Superior temporal gyrus (tissue), 1 donor: ENCODE measurements around the gene LRRC49.
"Not testable (repeated sequence)": the region's sequence is repeated elsewhere in the genome, so short reads cannot be mapped to it uniquely, and the experiment has no call there.

Source experiments
- DNase-seq: peaks from one replicate; pipeline ENCODE4 v3.0.0-alpha.2; 2016; ENCODE audit errors: extremely low spot score

Gene LRRC49

DNA sequence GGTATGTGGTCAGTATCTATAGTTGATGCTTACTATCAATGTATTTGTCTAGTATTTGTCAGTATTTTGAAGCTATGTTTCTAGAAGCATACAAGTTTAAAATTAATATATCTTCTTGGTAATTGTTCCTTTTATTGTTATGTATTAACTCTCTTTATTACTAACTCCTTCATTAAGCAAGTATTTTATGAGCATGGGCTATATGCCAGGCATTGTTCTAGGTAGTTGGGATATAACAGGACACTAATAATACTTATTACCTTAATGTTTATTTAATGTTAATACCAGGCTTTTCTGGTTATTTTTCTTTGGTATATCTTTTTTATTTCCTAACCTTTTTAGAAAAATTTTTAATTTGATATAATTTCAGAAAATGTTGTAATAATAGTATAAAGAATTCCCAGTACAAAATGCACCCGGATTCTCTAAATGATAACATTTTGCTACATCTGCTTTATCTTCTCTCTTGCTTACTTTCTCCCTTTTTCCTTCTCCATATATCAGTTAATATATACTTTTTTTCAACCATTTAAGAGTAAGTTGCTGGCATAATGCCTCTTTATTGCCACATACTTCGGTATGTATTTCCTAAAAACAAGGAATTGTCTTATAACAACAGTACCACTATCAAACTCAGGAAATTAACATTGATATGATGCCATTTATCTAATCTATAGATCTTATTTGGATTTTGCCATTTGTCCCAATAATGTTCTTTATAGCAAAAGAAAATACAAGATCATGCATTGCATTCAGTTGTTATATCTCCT, 30.9 kb downstream of the LRRC49 start:
- no peak for DNase-seq

DNA sequence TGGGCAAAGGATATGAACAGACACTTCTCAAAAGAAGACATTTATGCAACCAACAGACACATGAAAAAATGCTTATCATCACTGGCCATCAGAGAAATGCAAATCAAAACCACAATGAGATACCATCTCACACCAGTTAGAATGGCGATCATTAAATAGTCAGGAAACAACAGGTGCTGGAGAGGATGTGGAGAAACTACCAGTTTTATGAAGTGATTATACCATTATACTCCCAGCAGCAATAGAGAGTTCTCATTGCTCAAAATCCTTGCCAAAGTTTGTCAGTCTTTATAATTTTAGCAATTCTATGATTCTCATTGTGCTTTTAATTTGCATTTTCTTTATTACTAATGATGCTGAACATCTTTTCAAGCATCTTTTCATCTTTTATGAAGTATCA, 34.3 kb downstream of the LRRC49 start:
- not testable (repeated sequence) for DNase-seq

DNA sequence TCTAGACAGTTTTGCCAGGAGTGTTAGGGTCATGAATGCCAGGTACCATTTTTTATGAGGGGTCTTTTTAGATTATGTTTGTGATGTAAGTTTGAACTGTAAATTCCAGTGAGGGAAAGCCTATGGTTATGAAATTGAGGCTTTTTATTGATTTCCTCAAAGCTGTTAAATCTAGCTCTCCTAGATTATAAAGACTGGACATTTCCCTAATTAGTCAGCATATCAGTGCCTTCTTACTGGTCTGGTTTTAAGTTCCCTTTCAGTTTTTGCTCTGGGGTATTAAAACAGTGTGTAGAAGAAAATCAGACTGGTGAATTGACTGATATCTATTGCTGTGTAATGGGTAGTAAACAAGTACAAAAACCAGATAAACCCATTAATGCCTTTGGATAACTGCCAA, 39.2 kb downstream of the LRRC49 start:
- no peak for DNase-seq

DNA sequence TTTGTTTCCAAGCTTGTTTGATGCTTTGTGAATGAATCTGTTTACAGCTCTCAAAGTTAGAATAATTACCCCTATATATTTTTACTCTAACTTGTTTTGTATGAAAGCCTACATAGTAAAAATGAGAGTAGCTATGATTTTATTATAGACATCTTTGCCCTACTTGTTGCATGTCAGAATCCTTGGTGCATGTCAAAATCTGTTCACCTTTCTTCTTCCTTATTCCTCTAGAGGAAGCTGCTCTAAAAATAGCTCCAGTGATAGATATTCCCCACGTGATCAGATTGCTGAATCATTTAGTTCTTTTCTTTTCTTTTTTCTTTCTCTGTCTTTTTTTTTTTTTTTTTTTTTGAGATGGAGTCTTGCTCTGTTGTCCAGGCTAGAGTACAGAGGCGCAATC, 39.8 kb downstream of the LRRC49 start:
- no peak for DNase-seq

DNA sequence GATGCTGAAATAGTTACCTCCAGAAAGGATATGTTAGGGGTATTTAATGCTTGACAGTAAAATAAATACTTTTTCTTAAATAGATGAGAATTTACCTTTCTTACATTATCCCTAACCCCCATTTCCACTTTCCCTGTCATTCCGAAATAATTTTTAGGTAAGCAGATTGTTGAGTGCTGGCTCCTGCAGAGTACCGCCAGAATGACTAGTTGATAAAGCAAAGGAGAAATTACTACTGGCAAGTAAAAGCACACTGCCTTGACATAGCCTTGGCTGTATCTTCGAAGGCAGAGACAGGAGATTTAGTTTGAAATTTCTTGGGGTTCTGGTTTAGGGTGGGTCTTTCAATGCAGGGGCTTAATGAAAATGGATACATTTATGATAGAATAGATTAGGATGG, 40.8 kb downstream of the LRRC49 start:
- no peak for DNase-seq

DNA sequence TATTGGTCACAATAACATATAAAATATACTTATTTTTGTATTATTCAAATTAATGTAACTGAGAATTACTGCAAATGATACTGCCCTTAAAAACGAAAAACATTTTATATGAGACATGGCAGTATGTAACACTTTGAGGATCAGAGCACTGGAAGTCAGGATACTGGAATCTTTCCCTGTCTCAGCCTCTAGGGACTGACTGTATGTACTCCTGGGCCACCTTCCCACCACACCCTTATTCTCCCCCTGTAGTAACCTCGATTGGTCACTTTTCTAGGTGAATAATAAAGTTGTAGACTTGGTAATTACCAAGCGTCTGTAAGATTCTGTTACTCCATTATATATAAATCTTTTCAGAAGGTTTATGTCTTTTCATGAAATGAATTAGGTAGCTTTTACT, 43.0 kb downstream of the LRRC49 start:
- DNase-seq = no peak

DNA sequence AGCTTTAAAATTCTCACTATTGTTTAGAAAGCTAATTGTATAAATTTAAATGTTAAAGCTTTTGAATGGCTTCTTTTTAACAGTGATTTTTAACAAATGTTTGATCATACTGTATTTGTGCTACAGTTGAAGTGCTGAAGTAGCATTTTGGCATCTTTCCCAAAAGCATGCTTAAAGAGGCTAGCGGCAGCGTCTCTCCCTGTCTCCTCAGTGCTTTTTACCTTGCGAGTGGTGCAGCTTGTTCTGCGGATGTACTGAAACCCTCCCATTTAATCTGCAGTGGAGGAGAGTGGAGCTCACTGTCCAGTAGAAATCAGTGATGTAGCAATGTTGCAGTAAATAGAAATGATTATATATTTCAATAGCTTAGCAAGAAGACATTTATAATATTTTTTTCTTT, 43.7 kb downstream of the LRRC49 start:
- DNase-seq = peak; percentile 46

DNA sequence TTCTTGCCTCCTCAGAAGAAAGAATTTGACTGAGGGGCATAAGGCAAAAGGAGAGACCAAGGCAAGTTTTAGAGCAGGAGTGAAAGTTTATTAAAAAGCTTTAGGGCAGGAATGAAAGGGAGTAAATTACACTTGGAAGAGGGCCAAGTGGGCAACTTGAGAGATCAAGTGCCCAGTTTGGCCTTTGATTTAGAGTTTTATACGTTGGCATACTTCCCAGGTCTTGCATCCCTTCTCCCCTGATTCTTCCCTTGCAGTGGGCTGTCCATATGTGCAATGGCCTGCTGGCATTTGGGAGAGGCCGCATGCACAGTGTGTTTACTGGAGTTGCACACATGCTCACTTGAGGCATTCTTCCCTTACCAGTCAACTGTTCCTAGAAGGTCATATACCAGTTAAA, 50.7 kb downstream of the LRRC49 start:
- DNase-seq = not testable (repeated sequence)

DNA sequence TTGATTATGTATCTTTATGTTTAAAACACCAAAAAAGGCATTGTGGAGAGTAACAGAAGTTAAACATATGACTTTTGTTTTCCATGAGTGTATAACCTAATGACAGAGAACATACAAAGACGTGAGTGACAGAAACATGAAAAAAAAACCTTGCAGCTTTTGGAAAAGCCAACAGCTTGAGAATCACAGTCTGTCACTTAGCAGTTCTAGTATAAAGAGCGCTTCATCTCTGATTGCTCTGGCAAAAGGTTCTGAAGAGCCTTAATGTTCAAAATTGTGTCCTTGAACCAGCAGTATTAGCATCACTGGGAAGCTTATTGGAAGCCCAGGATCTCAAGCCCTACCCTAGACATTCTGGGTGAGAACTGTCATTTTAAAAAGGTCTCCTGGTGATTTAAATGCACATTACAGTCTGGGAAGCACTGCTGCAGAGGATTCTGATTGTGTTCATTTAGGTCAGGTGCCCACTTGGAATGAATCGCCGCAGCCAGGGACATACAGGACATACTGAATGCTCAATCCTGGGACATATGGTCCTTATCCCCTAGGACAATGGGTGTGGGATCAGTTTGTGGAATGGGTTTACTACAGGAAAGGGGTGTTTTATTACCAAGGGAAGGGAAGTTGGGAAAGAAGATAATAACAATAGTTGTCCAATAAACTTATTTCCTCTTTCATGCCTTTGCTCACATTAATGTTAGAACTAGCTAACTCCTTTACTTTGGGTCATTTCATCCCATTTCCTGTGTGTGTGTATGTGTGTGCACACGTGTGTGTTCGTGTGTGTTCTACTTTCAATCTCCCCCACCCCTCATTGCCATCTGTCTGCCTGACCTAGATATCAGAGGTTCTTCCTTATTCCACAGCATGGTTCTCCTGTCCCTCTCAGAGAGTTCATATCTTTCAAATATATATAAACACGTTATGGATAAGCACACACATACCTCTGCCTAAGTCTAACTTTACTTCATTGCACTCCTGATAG, 55.0 kb downstream of the LRRC49 start:
- DNase-seq = no peak

DNA sequence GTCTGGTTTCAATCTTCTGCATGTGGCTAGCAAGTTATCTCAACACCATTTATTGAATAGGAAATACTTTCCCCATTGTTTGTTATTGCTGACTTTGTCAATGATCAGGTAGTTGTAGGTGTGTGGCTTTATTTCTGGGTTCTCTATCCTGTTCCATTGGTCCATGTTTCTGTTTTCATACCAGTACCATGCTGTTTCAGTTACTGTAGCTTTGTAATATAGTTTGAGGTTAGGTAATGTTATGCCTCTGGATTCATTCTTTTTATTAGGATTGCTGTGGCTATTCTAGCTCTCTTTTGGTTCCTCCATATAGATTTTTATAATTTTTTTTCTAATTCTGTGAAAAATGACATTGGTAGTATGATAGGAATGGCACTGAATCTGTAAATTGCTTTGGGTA, 58.3 kb downstream of the LRRC49 start:
- no peak for DNase-seq

DNA sequence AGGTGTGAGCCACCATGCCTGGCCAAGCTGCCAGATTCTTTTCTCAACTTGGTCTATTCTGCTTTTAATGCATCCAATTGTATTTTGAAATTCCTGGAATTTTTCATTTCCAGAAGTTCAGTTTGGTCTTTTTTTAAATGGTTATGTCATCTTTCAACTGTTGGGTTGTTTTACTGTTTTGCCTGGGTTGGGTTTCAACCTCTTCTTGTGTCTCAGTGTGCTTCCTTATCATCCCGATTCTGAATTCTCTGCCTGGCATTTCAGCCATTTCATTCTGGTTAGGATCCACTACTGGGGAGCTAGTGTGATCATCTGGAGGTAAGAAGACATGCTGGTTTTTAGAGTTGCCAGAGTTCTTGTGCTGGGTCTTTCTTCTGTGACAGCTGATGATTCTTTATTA, 61.5 kb downstream of the LRRC49 start:
- no peak for DNase-seq

DNA sequence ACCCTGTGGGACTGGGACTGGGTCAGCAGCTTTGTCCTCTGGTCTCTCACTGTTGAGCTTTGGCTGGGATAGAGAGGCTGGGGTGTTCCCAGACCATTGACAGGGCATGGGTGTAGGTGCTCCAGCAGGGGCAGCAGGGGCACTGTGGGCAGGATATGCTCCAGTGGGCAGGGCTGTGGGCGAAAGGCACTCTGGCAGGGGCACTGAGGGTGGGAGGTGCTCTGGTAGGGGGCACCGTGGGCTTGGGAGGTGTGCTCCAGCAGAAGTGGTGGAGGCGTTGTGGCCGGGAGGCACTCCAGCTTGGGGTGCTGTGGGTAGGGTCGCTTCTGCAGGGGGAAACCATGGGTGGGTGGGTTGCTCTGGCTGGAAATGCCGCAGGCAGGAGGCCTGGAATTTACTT, 62.1 kb downstream of the LRRC49 start:
- DNase-seq = no peak

DNA sequence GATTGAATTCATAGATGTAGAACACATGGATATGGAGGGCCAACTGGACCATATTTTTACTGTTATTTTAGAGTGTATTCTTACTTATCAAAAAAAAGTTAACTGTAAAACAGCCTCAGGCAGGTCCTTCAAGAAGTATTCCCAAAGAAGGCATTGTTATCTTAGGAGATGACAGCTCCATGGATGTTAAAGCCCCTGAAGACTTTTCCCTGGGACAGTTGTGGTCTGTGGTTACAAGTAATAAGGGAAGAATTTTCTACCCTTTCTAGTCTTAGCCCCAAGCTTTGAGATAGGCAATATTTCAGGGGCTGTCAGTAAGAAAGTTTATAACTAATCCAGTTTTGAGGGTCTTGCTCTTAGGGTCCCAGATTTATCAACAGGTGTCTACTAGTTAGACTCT, 62.5 kb downstream of the LRRC49 start:
- no peak for DNase-seq

DNA sequence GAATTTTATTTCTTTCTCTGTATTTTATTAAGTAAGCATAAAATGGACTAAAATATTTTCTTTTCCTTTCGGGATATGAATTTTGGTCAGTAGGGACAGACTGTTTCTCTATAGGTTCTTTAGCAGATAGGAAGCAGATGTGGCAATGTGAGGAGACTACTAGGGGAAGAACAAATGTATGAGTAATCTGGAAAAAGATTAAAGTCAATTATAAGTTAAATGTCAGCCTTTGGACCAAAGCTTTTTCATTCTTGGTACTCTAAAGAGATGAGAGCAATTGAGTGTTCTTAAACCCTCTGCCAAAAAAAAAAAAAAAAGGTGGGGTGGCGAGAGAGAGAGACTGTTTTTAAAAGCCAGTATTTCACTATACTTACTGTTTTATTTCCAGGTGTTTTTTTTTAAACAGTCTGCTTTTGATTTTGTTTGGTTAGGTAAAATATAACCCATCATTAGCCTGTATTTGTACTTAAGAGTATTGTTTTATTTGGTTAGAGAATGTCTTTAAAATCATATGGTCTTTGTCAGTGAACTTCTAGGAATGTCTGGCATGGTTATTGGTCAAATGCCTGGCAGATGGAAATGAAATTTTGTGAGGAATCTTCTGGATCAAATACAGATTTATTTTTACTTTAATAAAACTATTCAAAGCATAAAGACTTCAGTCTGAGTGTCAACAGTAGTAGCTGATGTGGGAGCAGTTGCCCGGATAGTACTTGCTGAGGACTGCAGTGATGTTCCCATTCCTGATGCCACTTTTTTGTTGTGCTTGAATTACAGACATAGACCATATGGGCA, 63.8 kb downstream of the LRRC49 start:
- no peak for DNase-seq

DNA sequence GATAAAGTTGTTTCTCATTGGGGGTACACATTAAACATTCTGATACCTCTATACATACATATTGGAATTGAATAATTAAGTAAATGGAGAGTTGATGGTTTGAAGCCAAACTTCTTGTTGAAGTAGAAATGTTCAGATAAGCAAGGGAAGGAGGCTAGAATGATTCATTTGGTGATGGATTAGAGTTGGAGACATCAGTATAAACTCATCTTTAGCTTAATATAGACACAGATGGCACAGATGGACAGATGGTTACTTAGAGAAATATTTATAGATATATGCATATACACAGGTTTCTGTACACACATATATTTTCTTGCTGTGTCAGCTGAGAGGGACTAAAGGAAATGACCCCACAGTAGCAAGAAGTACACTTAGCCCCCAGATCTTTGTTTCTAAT, 69.5 kb downstream of the LRRC49 start:
- no peak for DNase-seq

DNA sequence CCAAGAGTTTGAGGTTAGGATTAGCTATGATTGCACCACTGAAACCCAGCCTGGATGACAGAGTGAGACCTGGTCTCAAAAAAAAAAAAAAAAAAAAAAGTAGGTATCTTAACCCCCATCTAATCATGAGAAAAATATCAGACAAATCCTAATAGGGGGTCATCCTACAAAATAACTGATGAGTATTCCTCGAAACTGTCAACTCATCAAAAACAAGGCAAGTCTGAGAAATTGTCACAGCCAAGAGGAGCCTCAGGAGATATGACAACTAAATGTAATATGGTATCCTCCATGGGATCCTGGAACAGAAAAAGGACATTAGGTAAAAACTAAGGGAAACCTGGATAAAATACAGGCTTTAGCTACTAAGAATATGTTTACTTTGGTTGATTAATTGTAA, 70.6 kb downstream of the LRRC49 start:
- no peak for DNase-seq

DNA sequence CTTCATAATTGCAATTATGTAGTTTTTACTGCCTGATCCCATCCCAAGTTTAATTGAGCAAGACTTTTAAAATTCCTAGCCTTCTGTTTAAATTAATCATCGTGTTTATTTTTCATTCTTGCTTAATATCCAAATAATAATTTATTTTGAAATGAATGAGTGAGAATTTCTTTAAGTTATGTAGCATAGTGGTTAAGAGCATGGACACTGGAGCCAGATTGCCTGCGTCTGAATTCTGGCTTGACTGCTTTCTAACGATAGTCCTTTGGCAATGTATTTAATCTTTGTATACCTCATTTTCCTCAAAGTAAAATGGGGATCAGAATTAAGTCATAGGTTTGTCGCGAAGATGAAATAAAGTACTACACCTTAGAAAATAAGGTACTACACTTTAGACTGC, 71.4 kb downstream of the LRRC49 start:
- no peak for DNase-seq

DNA sequence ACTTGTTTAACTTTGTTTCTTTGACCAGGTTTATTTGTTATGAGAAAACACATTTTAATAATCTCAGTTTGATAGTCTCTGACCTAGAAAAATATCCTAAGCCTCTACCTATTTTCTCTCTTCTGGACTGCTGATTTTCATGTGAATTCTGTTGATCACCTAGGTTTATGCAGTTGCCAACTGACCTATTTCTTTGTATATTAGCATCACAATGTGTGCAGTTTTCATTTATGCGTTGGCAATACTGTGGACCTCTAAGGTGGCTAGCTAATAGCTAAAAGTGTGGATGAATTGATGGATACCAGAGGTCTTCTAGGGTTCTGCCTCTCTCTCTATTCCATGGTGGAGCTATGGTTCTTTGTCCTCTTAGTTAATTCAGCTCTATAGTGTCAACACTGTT, 72.1 kb downstream of the LRRC49 start:
- DNase-seq = no peak

DNA sequence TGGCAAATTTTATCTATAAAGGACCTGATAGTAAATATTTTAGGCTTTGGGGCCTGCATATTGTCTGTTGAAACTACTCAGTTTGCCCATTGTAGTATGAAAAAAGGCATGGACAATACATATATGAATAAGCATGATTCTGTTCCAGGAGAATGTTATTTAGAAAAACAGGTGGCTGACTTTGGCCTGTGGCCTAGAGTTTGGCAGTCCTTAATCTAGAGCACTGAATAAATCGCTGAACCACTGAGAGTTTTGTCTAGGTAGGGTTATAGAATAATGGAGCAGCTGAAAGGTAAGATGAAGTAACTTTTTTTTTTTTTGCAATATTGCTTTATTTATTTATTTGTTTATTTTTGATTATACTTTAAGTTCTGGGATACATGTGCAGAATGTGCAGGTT, 75.0 kb downstream of the LRRC49 start:
- DNase-seq = no peak

DNA sequence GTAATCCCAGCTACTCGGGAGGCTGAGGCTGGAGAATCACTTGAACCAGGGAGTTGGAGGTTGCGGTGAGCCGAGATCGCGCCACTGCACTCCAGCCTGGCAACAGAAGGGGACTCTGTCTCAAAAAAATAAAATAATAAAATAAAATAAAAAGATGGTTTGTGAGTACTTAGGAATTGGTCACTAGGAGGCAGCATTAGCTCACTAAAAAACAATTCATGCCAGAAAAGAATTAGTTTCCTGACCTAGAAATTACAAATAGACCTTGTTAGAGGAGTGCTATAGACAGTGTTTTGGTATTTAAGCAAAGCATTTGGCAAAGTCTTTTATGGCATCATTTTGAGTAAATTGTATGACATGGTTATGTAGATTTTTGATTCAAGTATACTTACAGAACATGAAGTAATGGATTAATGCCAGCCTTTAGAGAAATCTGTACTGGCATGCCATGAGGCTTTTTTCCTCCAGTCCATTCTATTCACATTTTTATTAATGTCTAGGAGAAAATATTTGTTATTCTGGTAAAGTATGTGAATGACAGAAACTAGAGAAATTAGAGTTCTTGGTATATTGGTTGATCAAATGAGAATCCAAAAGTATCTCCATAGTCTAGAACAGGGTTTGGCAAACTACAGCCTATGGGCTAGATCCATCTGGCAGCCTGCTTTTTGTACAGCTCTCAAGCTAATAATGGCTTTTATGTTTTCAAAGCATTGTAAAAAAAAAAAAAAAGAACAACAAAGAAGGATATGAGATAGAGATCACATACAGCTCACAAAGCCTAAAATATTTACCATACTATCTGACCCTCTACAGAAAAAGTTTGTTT, 81.6 kb downstream of the LRRC49 start:
- no peak for DNase-seq

DNA sequence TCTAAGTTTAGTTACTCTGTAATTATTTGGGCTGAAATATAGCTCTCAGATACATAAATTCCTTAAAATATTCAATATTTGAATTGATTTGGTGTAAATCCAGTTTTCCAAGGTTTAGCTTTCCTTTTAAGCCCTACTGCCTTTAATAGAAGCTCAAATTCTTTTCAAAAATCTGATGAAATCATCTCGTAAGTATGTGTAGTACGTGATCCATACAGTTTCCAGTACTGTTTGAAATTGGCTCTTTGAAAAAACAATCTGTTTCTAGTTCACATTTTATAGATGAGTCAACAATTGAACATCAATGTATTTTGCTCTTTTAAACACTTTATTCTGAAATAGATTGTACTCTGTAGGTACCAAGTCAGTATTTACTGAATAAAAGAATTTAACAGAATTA, 84.2 kb downstream of the LRRC49 start:
- no peak for DNase-seq
